ENCODE results near the gene GFM1.

The GFM1 gene

GRCh38 chr3:158722108-158722507, 77.8 kb downstream of the GFM1 start:
- Histone ChIP-seq H3K27me3 (ENCODE audit: control insufficient read depth in 1 of 2, insufficient read depth in 2 of 2, low read length in 2 of 2) (no peaks in the 10 kb centered on the region), H3K9ac (ENCODE audit: low read depth in 1 of 2, low read length in 2 of 2) (no peak overlapping the region), H3K9me3 (ENCODE audit: control insufficient read depth in 1 of 2, low read length in 2 of 2) (no peaks in the 10 kb centered on the region), H3K4me3 (ENCODE audit: low read depth in 1 of 2, low read length in 2 of 2) (no peak overlapping the region), H3K4me1 (ENCODE audit: control insufficient read depth in 1 of 2, insufficient read depth in 2 of 2, low read length in 2 of 2) (peaks cover 24 to 33% of the 10 kb centered on the region in 2 donors), H3K36me3 (ENCODE audit: control insufficient read depth in 1 of 2, insufficient read depth in 2 of 2, low read length in 2 of 2) (peaks cover 0 to 3% of the 10 kb centered on the region in 2 donors), H3K27ac (ENCODE audit: low read depth, low read length) (no peak overlapping the region)

- Histone ChIP-seq H3K36me3 (ENCODE audit: control insufficient read depth in 1 of 2, insufficient read depth in 2 of 2, low read length in 2 of 2) (peaks cover 0 to 3% of the 10 kb centered on the region in 2 donors), H3K27ac (ENCODE audit: low read depth, low read length) (no peak overlapping the region), H3K9ac (ENCODE audit: low read depth in 1 of 2, low read length in 2 of 2) (no peak overlapping the region), H3K27me3 (ENCODE audit: control insufficient read depth in 1 of 2, insufficient read depth in 2 of 2, low read length in 2 of 2) (no peaks in the 10 kb centered on the region), H3K9me3 (ENCODE audit: control insufficient read depth in 1 of 2, low read length in 2 of 2) (no peaks in the 10 kb centered on the region), H3K4me1 (ENCODE audit: control insufficient read depth in 1 of 2, insufficient read depth in 2 of 2, low read length in 2 of 2) (peaks cover 32 to 42% of the 10 kb centered on the region in 2 donors), H3K4me3 (ENCODE audit: low read depth in 1 of 2, low read length in 2 of 2) (no peak overlapping the region)
Measured at GRCh38 chr3:158723991-158724390, 79.7 kb downstream of the GFM1 start.

GRCh38 chr3:158725348-158726011, 81.2 kb downstream of the GFM1 start:
- Histone ChIP-seq H3K4me1 (ENCODE audit: control insufficient read depth in 1 of 2, insufficient read depth in 2 of 2, low read length in 2 of 2) (peaks cover 32 to 42% of the 10 kb centered on the region in 2 donors), H3K9ac (ENCODE audit: low read depth in 1 of 2, low read length in 2 of 2) (no peak overlapping the region), H3K27ac (ENCODE audit: low read depth, low read length) (peak overlapping the region; percentile 60), H3K4me3 (ENCODE audit: low read depth in 1 of 2, low read length in 2 of 2) (no peak overlapping the region), H3K9me3 (ENCODE audit: control insufficient read depth in 1 of 2, low read length in 2 of 2) (no peaks in the 10 kb centered on the region), H3K36me3 (ENCODE audit: control insufficient read depth in 1 of 2, insufficient read depth in 2 of 2, low read length in 2 of 2) (peaks cover 0 to 3% of the 10 kb centered on the region in 2 donors), H3K27me3 (ENCODE audit: control insufficient read depth in 1 of 2, insufficient read depth in 2 of 2, low read length in 2 of 2) (no peaks in the 10 kb centered on the region)

GRCh38 chr3:158727206-158728060, 83.1 kb downstream of the GFM1 start:
- Histone ChIP-seq H3K9ac (ENCODE audit: low read depth in 1 of 2, low read length in 2 of 2) (no peak overlapping the region), H3K9me3 (ENCODE audit: control insufficient read depth in 1 of 2, low read length in 2 of 2) (no peaks in the 10 kb centered on the region), H3K4me3 (ENCODE audit: low read depth in 1 of 2, low read length in 2 of 2) (peak overlapping the region in 1 of 2 donors; percentile 39), H3K27me3 (ENCODE audit: control insufficient read depth in 1 of 2, insufficient read depth in 2 of 2, low read length in 2 of 2) (no peaks in the 10 kb centered on the region), H3K36me3 (ENCODE audit: control insufficient read depth in 1 of 2, insufficient read depth in 2 of 2, low read length in 2 of 2) (no peaks in the 10 kb centered on the region), H3K4me1 (ENCODE audit: control insufficient read depth in 1 of 2, insufficient read depth in 2 of 2, low read length in 2 of 2) (peaks cover 41 to 48% of the 10 kb centered on the region in 2 donors), H3K27ac (ENCODE audit: low read depth, low read length) (no peak overlapping the region)

GRCh38 chr3:158728061-158728377, 83.7 kb downstream of the GFM1 start:
- no peak overlapping the region for H3K27ac ChIP-seq (ENCODE audit: low read depth, low read length)
- no peaks in the 10 kb centered on the region for H3K9me3 ChIP-seq (ENCODE audit: control insufficient read depth in 1 of 2, low read length in 2 of 2)
- peaks cover 37 to 45% of the 10 kb centered on the region in 2 donors for H3K4me1 ChIP-seq (ENCODE audit: control insufficient read depth in 1 of 2, insufficient read depth in 2 of 2, low read length in 2 of 2)
- peak overlapping the region in 1 of 2 donors; percentile 39 for H3K4me3 ChIP-seq (ENCODE audit: low read depth in 1 of 2, low read length in 2 of 2)
- H3K9ac ChIP-seq (ENCODE audit: low read depth in 1 of 2, low read length in 2 of 2) = no peak overlapping the region
- H3K36me3 ChIP-seq (ENCODE audit: control insufficient read depth in 1 of 2, insufficient read depth in 2 of 2, low read length in 2 of 2) = no peaks in the 10 kb centered on the region
- H3K27me3 ChIP-seq (ENCODE audit: control insufficient read depth in 1 of 2, insufficient read depth in 2 of 2, low read length in 2 of 2) = no peaks in the 10 kb centered on the region

- H3K9ac ChIP-seq (ENCODE audit: low read depth in 1 of 2, low read length in 2 of 2) = no peak overlapping the region
- H3K36me3 ChIP-seq (ENCODE audit: control insufficient read depth in 1 of 2, insufficient read depth in 2 of 2, low read length in 2 of 2) = no peaks in the 10 kb centered on the region
- no peak overlapping the region for H3K4me3 ChIP-seq (ENCODE audit: low read depth in 1 of 2, low read length in 2 of 2)
- H3K27me3 ChIP-seq (ENCODE audit: control insufficient read depth in 1 of 2, insufficient read depth in 2 of 2, low read length in 2 of 2) = no peaks in the 10 kb centered on the region
- H3K4me1 ChIP-seq (ENCODE audit: control insufficient read depth in 1 of 2, insufficient read depth in 2 of 2, low read length in 2 of 2) = peaks cover 32 to 37% of the 10 kb centered on the region in 2 donors
- no peak overlapping the region for H3K27ac ChIP-seq (ENCODE audit: low read depth, low read length)
- H3K9me3 ChIP-seq (ENCODE audit: control insufficient read depth in 1 of 2, low read length in 2 of 2) = no peaks in the 10 kb centered on the region
Measured at GRCh38 chr3:158728851-158729250, 84.5 kb downstream of the GFM1 start.

GRCh38 chr3:158731486-158731885, 87.2 kb downstream of the GFM1 start:
- Histone ChIP-seq H3K27me3 (ENCODE audit: control insufficient read depth in 1 of 2, insufficient read depth in 2 of 2, low read length in 2 of 2) (no peaks in the 10 kb centered on the region), H3K9me3 (ENCODE audit: control insufficient read depth in 1 of 2, low read length in 2 of 2) (peaks cover 0 to 10% of the 10 kb centered on the region in 2 donors), H3K36me3 (ENCODE audit: control insufficient read depth in 1 of 2, insufficient read depth in 2 of 2, low read length in 2 of 2) (no peaks in the 10 kb centered on the region), H3K4me3 (ENCODE audit: low read depth in 1 of 2, low read length in 2 of 2) (peak overlapping the region; percentile 63), H3K9ac (ENCODE audit: low read depth in 1 of 2, low read length in 2 of 2) (no peak overlapping the region), H3K4me1 (ENCODE audit: control insufficient read depth in 1 of 2, insufficient read depth in 2 of 2, low read length in 2 of 2) (peaks cover 17 to 19% of the 10 kb centered on the region in 2 donors), H3K27ac (ENCODE audit: low read depth, low read length) (no peak overlapping the region)

- H3K36me3 ChIP-seq (ENCODE audit: control insufficient read depth in 1 of 2, insufficient read depth in 2 of 2, low read length in 2 of 2) = no peaks in the 10 kb centered on the region
- H3K4me3 ChIP-seq (ENCODE audit: low read depth in 1 of 2, low read length in 2 of 2) = peak within 1 kb of the TSS; percentile 63
- H3K9me3 ChIP-seq (ENCODE audit: control insufficient read depth in 1 of 2, low read length in 2 of 2) = peaks cover 0 to 10% of the 10 kb centered on the region in 2 donors
- peaks cover 16 to 17% of the 10 kb centered on the region in 2 donors for H3K4me1 ChIP-seq (ENCODE audit: control insufficient read depth in 1 of 2, insufficient read depth in 2 of 2, low read length in 2 of 2)
- no peak within 1 kb of the TSS for H3K27ac ChIP-seq (ENCODE audit: low read depth, low read length)
- H3K27me3 ChIP-seq (ENCODE audit: control insufficient read depth in 1 of 2, insufficient read depth in 2 of 2, low read length in 2 of 2) = no peaks in the 10 kb centered on the region
- peak within 1 kb of the TSS; percentile 50 to 63 for H3K9ac ChIP-seq (ENCODE audit: low read depth in 1 of 2, low read length in 2 of 2)
Measured at GRCh38 chr3:158731938-158732855, 87.9 kb downstream of the GFM1 start, which contains the start of gene RARRES1. Gene RARRES1, minus strand, starts transcription at chr3:158732457. Its CDS starts 42 bp downstream, at chr3:158732415.

- H3K4me1 ChIP-seq (ENCODE audit: control insufficient read depth in 1 of 2, insufficient read depth in 2 of 2, low read length in 2 of 2) = peaks cover 10 to 13% of the 10 kb centered on the region in 2 donors
- no peaks in the 10 kb centered on the region for H3K27me3 ChIP-seq (ENCODE audit: control insufficient read depth in 1 of 2, insufficient read depth in 2 of 2, low read length in 2 of 2)
- H3K4me3 ChIP-seq (ENCODE audit: low read depth in 1 of 2, low read length in 2 of 2) = peak overlapping the region; percentile 63
- peak overlapping the region in 1 of 2 donors; percentile 63 for H3K9ac ChIP-seq (ENCODE audit: low read depth in 1 of 2, low read length in 2 of 2)
- H3K27ac ChIP-seq (ENCODE audit: low read depth, low read length) = no peak overlapping the region
- no peaks in the 10 kb centered on the region for H3K36me3 ChIP-seq (ENCODE audit: control insufficient read depth in 1 of 2, insufficient read depth in 2 of 2, low read length in 2 of 2)
- H3K9me3 ChIP-seq (ENCODE audit: control insufficient read depth in 1 of 2, low read length in 2 of 2) = peaks cover 0 to 10% of the 10 kb centered on the region in 2 donors
Measured at GRCh38 chr3:158732856-158733200, 88.5 kb downstream of the GFM1 start.
